H1 (cell line): ENCODE results near the gene AVPR1A.

Source experiments
- BCL11A ChIP-seq, 2 experiments: IDR thresholded peaks; one replicate each; pipeline ENCODE4 v1.6.1; 2011; ENCODE audit warnings: low read depth in 2 of 2, low read length in 2 of 2, mild to moderate bottlenecking in 2 of 2
- CTCF ChIP-seq, 3 experiments: IDR thresholded peaks; 1 replicate in 2 of 3; 2 replicates in 1 of 3; pipeline versions ENCODE4 v1.5.1 to v1.6.1; 2011; ENCODE audit warnings: low read length in 3 of 3, mild to moderate bottlenecking in 3 of 3, inconsistent platforms in 2 of 3, low read depth in 1 of 3, moderate library complexity in 1 of 3; ENCODE audit not compliant: insufficient read depth in 1 of 3; ENCODE audit errors: control extremely low read depth in 1 of 3
- EZH2 ChIP-seq: fragments of 200-600 bp; sonication (generic); IDR thresholded peaks from 2 replicates; pipeline ENCODE4 v1.7.1; 2012; ENCODE audit warnings: low read depth, mild to moderate bottlenecking, moderate library complexity, low read length, inconsistent platforms; ENCODE audit not compliant: severe bottlenecking
- POLR2A ChIP-seq, 2 experiments: IDR thresholded peaks; 1 replicate in 1 of 2; 2 replicates in 1 of 2; pipeline ENCODE4 v1.6.1; 2011; ENCODE audit warnings: low read depth in 2 of 2, low read length in 2 of 2, mild to moderate bottlenecking in 2 of 2; ENCODE audit errors: control extremely low read depth in 1 of 2
- RAD21 ChIP-seq, 2 experiments: IDR thresholded peaks in 1 of 2; conservative IDR thresholded peaks in 1 of 2; 2 replicates each; pipeline ENCODE4 v1.6.1; 2011; ENCODE audit warnings: low read depth in 2 of 2, low read length in 2 of 2, improper control_type of control experiment in 1 of 2, inconsistent platforms in 1 of 2, mild to moderate bottlenecking in 1 of 2, moderate library complexity in 1 of 2
- ZNF274 ChIP-seq: IDR thresholded peaks from 2 replicates; pipeline ENCODE4 v1.7.0; 2012; ENCODE audit warnings: low read length, borderline replicate concordance; ENCODE audit errors: extremely low read depth

- TF ChIP-seq RAD21 (IDR thresholded peaks at IDR 0.05 in 1 of 2, conservative IDR thresholded peaks at IDR 0.05 in 1 of 2; ENCODE audit: low read depth in 2 of 2, low read length in 2 of 2) = no peak
- no peak for TF ChIP-seq POLR2A (IDR thresholded peaks at IDR 0.05; ENCODE audit: control extremely low read depth in 1 of 2, low read depth in 2 of 2, low read length in 2 of 2)
- no peak for TF ChIP-seq EZH2
- TF ChIP-seq BCL11A (IDR thresholded peaks at IDR 0.05; ENCODE audit: low read depth in 2 of 2, low read length in 2 of 2) = no peak
- TF ChIP-seq ZNF274 = no peak
- no peak for TF ChIP-seq CTCF (IDR thresholded peaks at IDR 0.05; ENCODE audit: control extremely low read depth in 1 of 3, insufficient read depth in 1 of 3, low read depth in 1 of 3, low read length in 3 of 3)
Observed at GRCh38 chr12:63129927-63130326, 21.1 kb downstream of the AVPR1A start.
